ENCODE results near the gene FCN2. TPM values are rescaled to one million over a fixed set of nuclear protein-coding genes. Genes with fewer than 3 reads are reported as not detected.

Gene FCN2
- total RNA-seq, 2 donors from 2014 or later: not detected

- Histone ChIP-seq H3K27ac (no peak overlapping the region), H3K4me3 (no peak overlapping the region), H3K36me3 (no peaks in the 10 kb centered on the region), H3K27me3 (replicated peaks; ENCODE audit: insufficient read depth) (no peaks in the 10 kb centered on the region), H3K4me1 (ENCODE audit: control insufficient read depth in 1 of 2, low read depth in 2 of 2) (no peaks in the 10 kb centered on the region), H3K9me3 (no peaks in the 10 kb centered on the region)
- no peak for TF ChIP-seq CTCF (IDR thresholded peaks at IDR 0.05)
- ATAC-seq (ENCODE audit: insufficient number of reproducible peaks, low FRiP score, low read depth): no peak
- no peak for DNase-seq (ENCODE audit: low spot score)
These were observed 8.0 kb upstream of the FCN2 start for GRCh38 chr9:134872482-134873231.

GRCh38 chr9:134875371-134875770 lies 5.2 kb upstream of the FCN2 start:
- no peak for TF ChIP-seq CTCF (IDR thresholded peaks at IDR 0.05)
- DNase-seq (ENCODE audit: low spot score): no peak
- no peaks in the 10 kb centered on the region for H3K9me3 ChIP-seq
- no peak for ATAC-seq (ENCODE audit: insufficient number of reproducible peaks, low FRiP score, low read depth)
- no peak overlapping the region for H3K27ac ChIP-seq
- no peaks in the 10 kb centered on the region for H3K36me3 ChIP-seq
- H3K4me1 ChIP-seq (ENCODE audit: control insufficient read depth in 1 of 2, low read depth in 2 of 2): no peaks in the 10 kb centered on the region
- H3K27me3 ChIP-seq (replicated peaks; ENCODE audit: insufficient read depth): no peaks in the 10 kb centered on the region
- H3K4me3 ChIP-seq: no peak overlapping the region

- TF ChIP-seq CTCF (IDR thresholded peaks at IDR 0.05): no peak
- Histone ChIP-seq H3K4me1 (ENCODE audit: control insufficient read depth in 1 of 2, low read depth in 2 of 2) (no peaks in the 10 kb centered on the region), H3K36me3 (no peaks in the 10 kb centered on the region), H3K27me3 (replicated peaks; ENCODE audit: insufficient read depth) (no peaks in the 10 kb centered on the region), H3K4me3 (no peak overlapping the region), H3K27ac (no peak overlapping the region), H3K9me3 (no peaks in the 10 kb centered on the region)
- ATAC-seq (ENCODE audit: insufficient number of reproducible peaks, low FRiP score, low read depth): no peak
- DNase-seq (ENCODE audit: low spot score): no peak
These were observed 3.1 kb upstream of the FCN2 start for GRCh38 chr9:134877541-134877940.

GRCh38 chr9:134879664-134880483 lies 736 bp upstream of the FCN2 start:
- Histone ChIP-seq H3K36me3 (no peaks in the 10 kb centered on the region), H3K9me3 (no peaks in the 10 kb centered on the region), H3K27me3 (replicated peaks; ENCODE audit: insufficient read depth) (no peaks in the 10 kb centered on the region), H3K4me1 (ENCODE audit: control insufficient read depth in 1 of 2, low read depth in 2 of 2) (no peaks in the 10 kb centered on the region), H3K4me3 (no peak overlapping the region), H3K27ac (no peak overlapping the region)
- TF ChIP-seq CTCF (IDR thresholded peaks at IDR 0.05): no peak
- ATAC-seq (ENCODE audit: insufficient number of reproducible peaks, low FRiP score, low read depth): no peak
- no peak for DNase-seq (ENCODE audit: low spot score)

GRCh38 chr9:134881313-134881670 lies 682 bp downstream of the FCN2 start:
- no peak for TF ChIP-seq CTCF (IDR thresholded peaks at IDR 0.05)
- H3K27ac ChIP-seq: no peak overlapping the region
- DNase-seq (ENCODE audit: low spot score): no peak
- H3K4me1 ChIP-seq (ENCODE audit: control insufficient read depth in 1 of 2, low read depth in 2 of 2): no peaks in the 10 kb centered on the region
- ATAC-seq (ENCODE audit: insufficient number of reproducible peaks, low FRiP score, low read depth): no peak
- no peaks in the 10 kb centered on the region for H3K36me3 ChIP-seq
- H3K9me3 ChIP-seq: no peaks in the 10 kb centered on the region
- no peak overlapping the region for H3K4me3 ChIP-seq
- H3K27me3 ChIP-seq (replicated peaks; ENCODE audit: insufficient read depth): no peaks in the 10 kb centered on the region
